WTC11 (cell line): ENCODE results near the gene LPIN2. TPM values are rescaled to one million over a fixed set of nuclear protein-coding genes. Genes with fewer than 3 reads are reported as not detected.

Experiments used
- ATAC-seq: fragments of 200-7000 bp; cut with Tn5 transposase; 2 replicates; pipeline ENCODE4 v1.10.0; 2021; ENCODE audit warnings: mild to moderate bottlenecking, moderate library complexity
- CTCF ChIA-PET: fragments of 300-600 bp; sonication (Branson Sonifier 250); formaldehyde crosslinking; loops from one replicate; lab custom pipeline; 2021; ENCODE audit warnings: antibody characterized with exemption; lab: Charles Lee
- POLR2A ChIA-PET: fragments of 350-600 bp; sonication (Branson Sonifier 250); formaldehyde crosslinking; loops from one replicate; lab custom pipeline; 2021; ENCODE audit warnings: antibody characterized with exemption; lab: Charles Lee
- DNase-seq: peaks from one replicate; pipeline ENCODE4 v3.0.0; 2021; ENCODE audit warnings: low spot score
- H3K27ac Mint-ChIP-seq: 2 replicates; pipeline ENCODE4 v1.8.0; 2021; ENCODE audit warnings: mixed read lengths
- H3K27me3 Mint-ChIP-seq: 2 replicates; pipeline ENCODE4 v1.8.0; 2021; ENCODE audit warnings: low read depth, mild to moderate bottlenecking, moderate library complexity, mixed read lengths
- H3K36me3 Mint-ChIP-seq: 2 replicates; pipeline ENCODE4 v1.8.0; 2021; ENCODE audit warnings: mixed read lengths
- H3K4me1 Mint-ChIP-seq: 2 replicates; pipeline ENCODE4 v1.8.0; 2022; ENCODE audit warnings: mixed read lengths
- H3K4me3 Mint-ChIP-seq: 2 replicates; pipeline ENCODE4 v1.8.0; 2021; ENCODE audit warnings: mild to moderate bottlenecking, moderate library complexity, mixed read lengths
- H3K9me3 Mint-ChIP-seq: 2 replicates; pipeline ENCODE4 v1.8.0; 2021; ENCODE audit warnings: mixed read lengths
- ATF1 ChIP-seq: sonication (generic); formaldehyde crosslinking; IDR thresholded peaks from 2 replicates; pipeline ENCODE4 v1.8.1; 2023; ENCODE audit warnings: mild to moderate bottlenecking, moderate library complexity, missing genetic modification reagents
- ELF4 ChIP-seq: sonication (generic); formaldehyde crosslinking; IDR thresholded peaks from 2 replicates; pipeline ENCODE4 v1.8.1; 2022; ENCODE audit warnings: low read depth, mild to moderate bottlenecking, moderate library complexity, missing genetic modification reagents
- FOXJ3 ChIP-seq: sonication (generic); formaldehyde crosslinking; IDR thresholded peaks from 2 replicates; pipeline ENCODE4 v1.9.0; 2021; ENCODE audit warnings: missing genetic modification reagents, mild to moderate bottlenecking, borderline replicate concordance
- FOXK1 ChIP-seq: sonication (generic); formaldehyde crosslinking; IDR thresholded peaks from 2 replicates; pipeline ENCODE4 v1.8.0; 2022; ENCODE audit warnings: mild to moderate bottlenecking, moderate library complexity, missing genetic modification reagents
- GRHL2 ChIP-seq: fragments of 250-450 bp; sonication (Bioruptor Pico); IDR thresholded peaks from 2 replicates; pipeline ENCODE4 v1.8.0; 2022; ENCODE audit warnings: mild to moderate bottlenecking, moderate library complexity; ENCODE audit not compliant: insufficient replicate concordance, severe bottlenecking
- KAT7 ChIP-seq: sonication (generic); formaldehyde crosslinking; IDR thresholded peaks from 2 replicates; pipeline ENCODE4 v1.8.1; 2023; ENCODE audit warnings: missing genetic modification reagents, mild to moderate bottlenecking, borderline replicate concordance
- OVOL2 ChIP-seq: fragments of 250-450 bp; sonication (Bioruptor Pico); IDR thresholded peaks from 2 replicates; pipeline ENCODE4 v1.9.0; 2021; ENCODE audit warnings: mild to moderate bottlenecking, borderline replicate concordance
- SMAD3 ChIP-seq: sonication (generic); formaldehyde crosslinking; IDR thresholded peaks from 2 replicates; pipeline ENCODE4 v1.8.0; 2022; ENCODE audit warnings: missing genetic modification reagents, mild to moderate bottlenecking, borderline replicate concordance
- SOX15 ChIP-seq: fragments of 250-450 bp; sonication (Bioruptor Pico); IDR thresholded peaks from 2 replicates; pipeline ENCODE4 v1.9.0; 2021; ENCODE audit warnings: mild to moderate bottlenecking
- SP1 ChIP-seq: sonication (generic); formaldehyde crosslinking; conservative IDR thresholded peaks from 2 replicates; pipeline ENCODE4 v1.8.1; 2022; ENCODE audit warnings: missing genetic modification reagents
- TEAD1 ChIP-seq: sonication (generic); formaldehyde crosslinking; IDR thresholded peaks from 2 replicates; pipeline ENCODE4 v1.8.0; 2022; ENCODE audit warnings: mild to moderate bottlenecking, missing genetic modification reagents
- ZNF232 ChIP-seq: sonication (generic); formaldehyde crosslinking; IDR thresholded peaks from 2 replicates; pipeline ENCODE4 v1.8.0; 2022; ENCODE audit warnings: mild to moderate bottlenecking, missing genetic modification reagents
- ZNF317 ChIP-seq: sonication (generic); formaldehyde crosslinking; IDR thresholded peaks from 2 replicates; pipeline ENCODE4 v1.8.1; 2023; ENCODE audit warnings: low read depth, mild to moderate bottlenecking, moderate library complexity, missing genetic modification reagents, borderline replicate concordance
- total RNA-seq: library from RNA; stranded (reverse); gene quantifications from 3 replicates; pipeline ENCODE4 v1.2.3, GENCODE V29; 2021
- TF ChIP-seq, protein P1 (sequence below): sonication (generic); formaldehyde crosslinking; IDR thresholded peaks from 2 replicates; pipeline ENCODE4 v1.8.0; 2023; ENCODE audit warnings: mild to moderate bottlenecking, missing genetic modification reagents
- TF ChIP-seq, protein P2 (sequence below): fragments of 250-450 bp; sonication (Bioruptor Pico); IDR thresholded peaks from 2 replicates; pipeline ENCODE4 v1.9.0; 2021; ENCODE audit warnings: mild to moderate bottlenecking
- TF ChIP-seq, protein P3 (sequence below): sonication (generic); formaldehyde crosslinking; IDR thresholded peaks from 2 replicates; pipeline ENCODE4 v1.8.0; 2023; ENCODE audit warnings: missing genetic modification reagents, mild to moderate bottlenecking, borderline replicate concordance
- TF ChIP-seq, protein P4 (sequence below): sonication (generic); formaldehyde crosslinking; IDR thresholded peaks from 2 replicates; pipeline ENCODE4 v1.8.1; 2023; ENCODE audit warnings: mild to moderate bottlenecking, missing genetic modification reagents, moderate library complexity
- TF ChIP-seq, protein P5 (sequence below): sonication (generic); formaldehyde crosslinking; IDR thresholded peaks from 2 replicates; pipeline ENCODE4 v1.8.0; 2022; ENCODE audit warnings: mild to moderate bottlenecking, missing genetic modification reagents
- TF ChIP-seq, protein P6 (sequence below): fragments of 250-450 bp; sonication (Bioruptor Pico); IDR thresholded peaks from 2 replicates; pipeline ENCODE4 v1.8.0; 2021; ENCODE audit warnings: mild to moderate bottlenecking
- TF ChIP-seq, protein P7 (sequence below): sonication (generic); formaldehyde crosslinking; IDR thresholded peaks from 2 replicates; pipeline ENCODE4 v1.8.1; 2022; ENCODE audit warnings: mild to moderate bottlenecking, moderate library complexity, missing genetic modification reagents
- TF ChIP-seq, protein P8 (sequence below): sonication (generic); formaldehyde crosslinking; IDR thresholded peaks from 2 replicates; pipeline ENCODE4 v1.8.0; 2022; ENCODE audit warnings: mild to moderate bottlenecking, missing genetic modification reagents

The LPIN2 gene
- total RNA-seq, 1 experiment from 2014 or later: 11.8 TPM

DNA sequence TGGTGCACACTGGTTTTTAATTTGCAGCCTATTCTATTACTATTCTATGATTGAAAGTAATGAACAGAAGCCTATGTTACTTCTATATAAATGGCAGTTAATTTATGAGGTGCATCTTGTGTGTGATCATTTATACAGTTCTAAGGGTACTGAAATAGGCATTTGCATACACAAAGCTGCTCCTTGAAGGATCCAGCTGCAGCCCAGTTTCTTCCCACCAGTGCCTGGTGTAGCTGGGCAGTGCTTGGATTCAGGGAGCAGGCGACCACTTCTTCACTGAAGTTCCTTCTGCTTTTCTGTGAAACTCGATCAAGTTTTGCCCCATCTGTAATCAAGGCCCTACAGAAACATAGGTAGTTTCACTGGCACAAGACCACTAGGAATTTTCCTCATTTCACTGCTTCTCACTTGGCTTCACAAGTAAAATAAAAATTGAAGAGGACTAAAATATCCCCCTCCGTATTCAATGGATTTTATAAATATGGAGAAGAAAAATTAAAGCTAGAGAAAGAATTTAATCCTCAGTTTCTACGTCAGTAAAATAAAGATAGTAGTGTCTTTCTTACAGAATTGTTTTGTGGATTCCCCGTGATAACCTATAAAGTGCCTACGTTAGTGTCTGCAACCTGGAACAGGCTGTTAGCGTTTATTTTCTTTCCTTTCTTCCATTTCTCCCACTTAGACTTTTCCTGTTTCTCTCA, 1.7 kb upstream of the LPIN2 start (continued):
- TF ChIP-seq, protein P1, sequence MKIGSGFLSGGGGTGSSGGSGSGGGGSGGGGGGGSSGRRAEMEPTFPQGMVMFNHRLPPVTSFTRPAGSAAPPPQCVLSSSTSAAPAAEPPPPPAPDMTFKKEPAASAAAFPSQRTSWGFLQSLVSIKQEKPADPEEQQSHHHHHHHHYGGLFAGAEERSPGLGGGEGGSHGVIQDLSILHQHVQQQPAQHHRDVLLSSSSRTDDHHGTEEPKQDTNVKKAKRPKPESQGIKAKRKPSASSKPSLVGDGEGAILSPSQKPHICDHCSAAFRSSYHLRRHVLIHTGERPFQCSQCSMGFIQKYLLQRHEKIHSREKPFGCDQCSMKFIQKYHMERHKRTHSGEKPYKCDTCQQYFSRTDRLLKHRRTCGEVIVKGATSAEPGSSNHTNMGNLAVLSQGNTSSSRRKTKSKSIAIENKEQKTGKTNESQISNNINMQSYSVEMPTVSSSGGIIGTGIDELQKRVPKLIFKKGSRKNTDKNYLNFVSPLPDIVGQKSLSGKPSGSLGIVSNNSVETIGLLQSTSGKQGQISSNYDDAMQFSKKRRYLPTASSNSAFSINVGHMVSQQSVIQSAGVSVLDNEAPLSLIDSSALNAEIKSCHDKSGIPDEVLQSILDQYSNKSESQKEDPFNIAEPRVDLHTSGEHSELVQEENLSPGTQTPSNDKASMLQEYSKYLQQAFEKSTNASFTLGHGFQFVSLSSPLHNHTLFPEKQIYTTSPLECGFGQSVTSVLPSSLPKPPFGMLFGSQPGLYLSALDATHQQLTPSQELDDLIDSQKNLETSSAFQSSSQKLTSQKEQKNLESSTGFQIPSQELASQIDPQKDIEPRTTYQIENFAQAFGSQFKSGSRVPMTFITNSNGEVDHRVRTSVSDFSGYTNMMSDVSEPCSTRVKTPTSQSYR: no peak
- TF ChIP-seq SOX15 (no peak), GRHL2 (no peak), FOXJ3 (CRISPR knock-in tag) (no peak), SMAD3 (CRISPR knock-in tag) (no peak)
- TF ChIP-seq, all 79 proteins: peak for 0

DNA sequence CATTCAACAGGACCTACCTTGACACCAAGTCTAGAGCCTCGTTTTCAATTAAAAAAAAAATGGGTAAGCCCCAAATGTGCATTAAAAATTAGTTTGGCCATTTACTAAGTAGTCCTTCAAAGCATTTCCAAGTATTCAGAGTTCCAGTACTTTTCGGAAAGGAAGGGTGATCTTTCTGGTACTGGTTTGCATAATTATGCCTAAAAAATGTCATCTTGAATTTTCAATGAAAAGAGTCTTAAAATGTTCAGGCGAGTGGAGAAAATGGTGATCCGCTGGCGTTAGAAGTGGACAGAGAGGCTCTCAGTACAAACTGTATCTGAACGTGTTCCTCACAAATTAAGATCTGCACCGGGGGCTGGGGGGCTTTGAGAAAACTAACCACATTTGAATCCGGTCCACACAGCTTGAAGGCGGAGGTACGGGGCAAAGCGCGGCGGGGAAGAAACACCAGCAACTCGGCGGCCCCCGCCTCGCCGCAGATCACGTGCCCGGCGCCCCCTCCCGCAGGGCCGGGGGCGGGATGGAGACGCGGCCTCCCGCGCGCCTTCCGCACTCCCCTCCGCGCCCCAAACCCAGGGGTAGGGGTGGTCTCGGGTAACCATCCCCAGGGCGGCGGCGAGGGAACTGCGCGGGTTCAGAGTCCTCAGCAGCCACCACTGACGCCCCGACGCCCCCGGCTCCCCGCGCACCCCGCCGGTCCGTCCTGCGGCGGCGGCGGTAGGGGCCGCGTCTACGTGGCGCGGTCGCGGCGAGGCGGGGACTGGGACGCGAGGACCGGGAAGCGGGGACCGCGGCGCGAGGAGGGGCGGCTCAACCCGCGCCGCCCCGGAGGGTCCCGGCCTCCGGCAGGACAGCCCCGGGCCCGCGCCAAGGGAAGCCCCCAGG, 564 bp downstream of the LPIN2 start:
- peak; percentile 57 for DNase-seq
- no peaks in the 10 kb centered on the region for H3K27me3 Mint-ChIP-seq
- H3K4me3 Mint-ChIP-seq: peak overlapping the region; percentile 95
- peaks cover 22% of the 10 kb centered on the region for H3K36me3 Mint-ChIP-seq
- ChIA-PET POLR2A (interaction anchor here (0.5 to 1.0 kb wide), 2 partner anchors 68 to 234 kb away, joined by 3 to 5 read pairs; no protein-coding TSS in a partner anchor), CTCF (interaction anchor here (0.5 kb wide), 1 partner anchor 582 kb away, joined by 3 read pairs; no protein-coding TSS in a partner anchor)
- H3K27ac Mint-ChIP-seq: peak overlapping the region; percentile 96
- peaks cover 52% of the 10 kb centered on the region for H3K4me1 Mint-ChIP-seq
- no peaks in the 10 kb centered on the region for H3K9me3 Mint-ChIP-seq
- peak; percentile 24 for ATAC-seq
- TF ChIP-seq, protein P2, sequence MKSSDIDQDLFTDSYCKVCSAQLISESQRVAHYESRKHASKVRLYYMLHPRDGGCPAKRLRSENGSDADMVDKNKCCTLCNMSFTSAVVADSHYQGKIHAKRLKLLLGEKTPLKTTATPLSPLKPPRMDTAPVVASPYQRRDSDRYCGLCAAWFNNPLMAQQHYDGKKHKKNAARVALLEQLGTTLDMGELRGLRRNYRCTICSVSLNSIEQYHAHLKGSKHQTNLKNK (CRISPR knock-in tag): no peak
- TF ChIP-seq, protein P3, sequence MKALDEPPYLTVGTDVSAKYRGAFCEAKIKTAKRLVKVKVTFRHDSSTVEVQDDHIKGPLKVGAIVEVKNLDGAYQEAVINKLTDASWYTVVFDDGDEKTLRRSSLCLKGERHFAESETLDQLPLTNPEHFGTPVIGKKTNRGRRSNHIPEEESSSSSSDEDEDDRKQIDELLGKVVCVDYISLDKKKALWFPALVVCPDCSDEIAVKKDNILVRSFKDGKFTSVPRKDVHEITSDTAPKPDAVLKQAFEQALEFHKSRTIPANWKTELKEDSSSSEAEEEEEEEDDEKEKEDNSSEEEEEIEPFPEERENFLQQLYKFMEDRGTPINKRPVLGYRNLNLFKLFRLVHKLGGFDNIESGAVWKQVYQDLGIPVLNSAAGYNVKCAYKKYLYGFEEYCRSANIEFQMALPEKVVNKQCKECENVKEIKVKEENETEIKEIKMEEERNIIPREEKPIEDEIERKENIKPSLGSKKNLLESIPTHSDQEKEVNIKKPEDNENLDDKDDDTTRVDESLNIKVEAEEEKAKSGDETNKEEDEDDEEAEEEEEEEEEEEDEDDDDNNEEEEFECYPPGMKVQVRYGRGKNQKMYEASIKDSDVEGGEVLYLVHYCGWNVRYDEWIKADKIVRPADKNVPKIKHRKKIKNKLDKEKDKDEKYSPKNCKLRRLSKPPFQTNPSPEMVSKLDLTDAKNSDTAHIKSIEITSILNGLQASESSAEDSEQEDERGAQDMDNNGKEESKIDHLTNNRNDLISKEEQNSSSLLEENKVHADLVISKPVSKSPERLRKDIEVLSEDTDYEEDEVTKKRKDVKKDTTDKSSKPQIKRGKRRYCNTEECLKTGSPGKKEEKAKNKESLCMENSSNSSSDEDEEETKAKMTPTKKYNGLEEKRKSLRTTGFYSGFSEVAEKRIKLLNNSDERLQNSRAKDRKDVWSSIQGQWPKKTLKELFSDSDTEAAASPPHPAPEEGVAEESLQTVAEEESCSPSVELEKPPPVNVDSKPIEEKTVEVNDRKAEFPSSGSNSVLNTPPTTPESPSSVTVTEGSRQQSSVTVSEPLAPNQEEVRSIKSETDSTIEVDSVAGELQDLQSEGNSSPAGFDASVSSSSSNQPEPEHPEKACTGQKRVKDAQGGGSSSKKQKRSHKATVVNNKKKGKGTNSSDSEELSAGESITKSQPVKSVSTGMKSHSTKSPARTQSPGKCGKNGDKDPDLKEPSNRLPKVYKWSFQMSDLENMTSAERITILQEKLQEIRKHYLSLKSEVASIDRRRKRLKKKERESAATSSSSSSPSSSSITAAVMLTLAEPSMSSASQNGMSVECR (CRISPR knock-in tag): peak; percentile 46; the same call in 1 of the 2 replicates
- TF ChIP-seq, protein P4, sequence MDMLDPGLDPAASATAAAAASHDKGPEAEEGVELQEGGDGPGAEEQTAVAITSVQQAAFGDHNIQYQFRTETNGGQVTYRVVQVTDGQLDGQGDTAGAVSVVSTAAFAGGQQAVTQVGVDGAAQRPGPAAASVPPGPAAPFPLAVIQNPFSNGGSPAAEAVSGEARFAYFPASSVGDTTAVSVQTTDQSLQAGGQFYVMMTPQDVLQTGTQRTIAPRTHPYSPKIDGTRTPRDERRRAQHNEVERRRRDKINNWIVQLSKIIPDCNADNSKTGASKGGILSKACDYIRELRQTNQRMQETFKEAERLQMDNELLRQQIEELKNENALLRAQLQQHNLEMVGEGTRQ (CRISPR knock-in tag): peak; percentile 95
- TF ChIP-seq ELF4 (CRISPR knock-in tag) (0 out of 2 replicates have a peak, but pooled peaks have one; percentile 22), SP1 (CRISPR knock-in tag) (no peak; the same call in 1 of the 2 replicates), TEAD1 (CRISPR knock-in tag) (0 out of 2 replicates have a peak, but pooled peaks have one; percentile 20), ZNF232 (no peak), ATF1 (CRISPR knock-in tag) (peak; percentile 44; the same call in 1 of the 2 replicates), FOXK1 (CRISPR knock-in tag) (peak; percentile 76; the same call in 1 of the 2 replicates), KAT7 (peak; percentile 88; the same call in 1 of the 2 replicates), ZNF317 (CRISPR knock-in tag) (0 out of 2 replicates have a peak, but pooled peaks have one; percentile 27), OVOL2 (CRISPR knock-in tag) (no peak)
- TF ChIP-seq, protein P5, sequence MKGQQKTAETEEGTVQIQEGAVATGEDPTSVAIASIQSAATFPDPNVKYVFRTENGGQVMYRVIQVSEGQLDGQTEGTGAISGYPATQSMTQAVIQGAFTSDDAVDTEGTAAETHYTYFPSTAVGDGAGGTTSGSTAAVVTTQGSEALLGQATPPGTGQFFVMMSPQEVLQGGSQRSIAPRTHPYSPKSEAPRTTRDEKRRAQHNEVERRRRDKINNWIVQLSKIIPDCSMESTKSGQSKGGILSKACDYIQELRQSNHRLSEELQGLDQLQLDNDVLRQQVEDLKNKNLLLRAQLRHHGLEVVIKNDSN (CRISPR knock-in tag): peak; percentile 95
- TF ChIP-seq, protein P6, sequence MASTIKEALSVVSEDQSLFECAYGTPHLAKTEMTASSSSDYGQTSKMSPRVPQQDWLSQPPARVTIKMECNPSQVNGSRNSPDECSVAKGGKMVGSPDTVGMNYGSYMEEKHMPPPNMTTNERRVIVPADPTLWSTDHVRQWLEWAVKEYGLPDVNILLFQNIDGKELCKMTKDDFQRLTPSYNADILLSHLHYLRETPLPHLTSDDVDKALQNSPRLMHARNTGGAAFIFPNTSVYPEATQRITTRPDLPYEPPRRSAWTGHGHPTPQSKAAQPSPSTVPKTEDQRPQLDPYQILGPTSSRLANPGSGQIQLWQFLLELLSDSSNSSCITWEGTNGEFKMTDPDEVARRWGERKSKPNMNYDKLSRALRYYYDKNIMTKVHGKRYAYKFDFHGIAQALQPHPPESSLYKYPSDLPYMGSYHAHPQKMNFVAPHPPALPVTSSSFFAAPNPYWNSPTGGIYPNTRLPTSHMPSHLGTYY (CRISPR knock-in tag): no peak
- TF ChIP-seq, protein P7, sequence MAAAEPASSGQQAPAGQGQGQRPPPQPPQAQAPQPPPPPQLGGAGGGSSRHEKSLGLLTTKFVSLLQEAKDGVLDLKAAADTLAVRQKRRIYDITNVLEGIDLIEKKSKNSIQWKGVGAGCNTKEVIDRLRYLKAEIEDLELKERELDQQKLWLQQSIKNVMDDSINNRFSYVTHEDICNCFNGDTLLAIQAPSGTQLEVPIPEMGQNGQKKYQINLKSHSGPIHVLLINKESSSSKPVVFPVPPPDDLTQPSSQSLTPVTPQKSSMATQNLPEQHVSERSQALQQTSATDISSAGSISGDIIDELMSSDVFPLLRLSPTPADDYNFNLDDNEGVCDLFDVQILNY: peak; percentile 72; the same call in 1 of the 2 replicates
- TF ChIP-seq, protein P8, sequence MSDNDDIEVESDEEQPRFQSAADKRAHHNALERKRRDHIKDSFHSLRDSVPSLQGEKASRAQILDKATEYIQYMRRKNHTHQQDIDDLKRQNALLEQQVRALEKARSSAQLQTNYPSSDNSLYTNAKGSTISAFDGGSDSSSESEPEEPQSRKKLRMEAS (CRISPR knock-in tag): peak; percentile 52; the same call in 1 of the 2 replicates
